Chondrocyte (in vitro differentiated cells): ENCODE measurements around the gene GAS7. TPM values are rescaled to one million over a fixed set of nuclear protein-coding genes. Genes with fewer than 3 reads are reported as not detected.

Experiments used
- DNase-seq: peaks from one replicate; pipeline ENCODE4 v3.0.0; 2021; ENCODE audit warnings: mixed read lengths, low spot score
- H3K27ac Mint-ChIP-seq: one replicate; pipeline ENCODE4 v1.8.0; 2021; ENCODE audit warnings: mild to moderate bottlenecking, moderate library complexity, mixed read lengths; ENCODE audit not compliant: unreplicated experiment
- H3K27me3 Mint-ChIP-seq: 2 replicates; pipeline ENCODE4 v1.8.0; 2021; ENCODE audit warnings: low read depth, mixed read lengths
- H3K36me3 Mint-ChIP-seq: 2 replicates; pipeline ENCODE4 v1.8.0; 2021; ENCODE audit warnings: low read depth, mixed read lengths
- H3K4me1 Mint-ChIP-seq: 2 replicates; pipeline ENCODE4 v1.8.0; 2021; ENCODE audit warnings: low read depth, mild to moderate bottlenecking, mixed read lengths
- H3K4me3 Mint-ChIP-seq: one replicate; pipeline ENCODE4 v1.8.0; 2021; ENCODE audit warnings: mild to moderate bottlenecking, moderate library complexity, mixed read lengths; ENCODE audit not compliant: unreplicated experiment
- H3K9me3 Mint-ChIP-seq: 2 replicates; pipeline ENCODE4 v1.8.0; 2021; ENCODE audit warnings: low read depth, mixed read lengths
- CTCF ChIP-seq: fragments of 200-600 bp; sonication (generic); IDR thresholded peaks from 2 replicates; pipeline ENCODE4 v1.5.0; 2021; ENCODE audit warnings: antibody characterized with exemption, mild to moderate bottlenecking, moderate library complexity
- total RNA-seq: library from RNA; stranded (reverse); gene quantifications from 3 replicates; pipeline ENCODE4 v1.2.1, GENCODE V29; 2021

Gene GAS7
- total RNA-seq, 1 donor from 2014 or later, result 6.9 TPM

GRCh38 chr17:10210151-10210574 is 11.8 kb upstream of the GAS7 start:
- Mint-ChIP-seq H3K4me3 (no peak overlapping the region), H3K4me1 (peaks cover 28% of the 10 kb centered on the region), H3K9me3 (peaks cover 4% of the 10 kb centered on the region), H3K27me3 (no peaks in the 10 kb centered on the region), H3K27ac (peak overlapping the region; percentile 93), H3K36me3 (no peaks in the 10 kb centered on the region)
- DNase-seq, result no peak
- no peak for TF ChIP-seq CTCF

GRCh38 chr17:10208604-10209193 is 10.3 kb upstream of the GAS7 start:
- TF ChIP-seq CTCF, result no peak
- DNase-seq, result no peak
- Mint-ChIP-seq H3K4me3 (no peak overlapping the region), H3K27ac (peak overlapping the region; percentile 55), H3K27me3 (no peaks in the 10 kb centered on the region), H3K36me3 (peaks cover 4% of the 10 kb centered on the region), H3K9me3 (peaks cover 9% of the 10 kb centered on the region), H3K4me1 (peaks cover 28% of the 10 kb centered on the region)

GRCh38 chr17:10207153-10207552 is 8.7 kb upstream of the GAS7 start:
- no peaks in the 10 kb centered on the region for H3K27me3 Mint-ChIP-seq
- H3K27ac Mint-ChIP-seq, result no peak overlapping the region
- peaks cover 11% of the 10 kb centered on the region for H3K9me3 Mint-ChIP-seq
- no peak overlapping the region for H3K4me3 Mint-ChIP-seq
- peaks cover 28% of the 10 kb centered on the region for H3K4me1 Mint-ChIP-seq
- no peak for TF ChIP-seq CTCF
- peaks cover 4% of the 10 kb centered on the region for H3K36me3 Mint-ChIP-seq
- DNase-seq, result peak; percentile 8

GRCh38 chr17:10205549-10206185 is 7.3 kb upstream of the GAS7 start:
- H3K9me3 Mint-ChIP-seq, result peaks cover 11% of the 10 kb centered on the region
- H3K36me3 Mint-ChIP-seq, result peaks cover 4% of the 10 kb centered on the region
- no peak for TF ChIP-seq CTCF
- H3K4me3 Mint-ChIP-seq, result no peak overlapping the region
- peaks cover 25% of the 10 kb centered on the region for H3K4me1 Mint-ChIP-seq
- DNase-seq, result no peak
- H3K27ac Mint-ChIP-seq, result no peak overlapping the region
- peaks cover 7% of the 10 kb centered on the region for H3K27me3 Mint-ChIP-seq

GRCh38 chr17:10201680-10202079 is 3.3 kb upstream of the GAS7 start:
- Mint-ChIP-seq H3K27me3 (peaks cover 15% of the 10 kb centered on the region), H3K27ac (no peak overlapping the region), H3K4me3 (no peak overlapping the region), H3K36me3 (peaks cover 4% of the 10 kb centered on the region), H3K4me1 (peaks cover 8% of the 10 kb centered on the region), H3K9me3 (peaks cover 11% of the 10 kb centered on the region)
- DNase-seq, result no peak
- TF ChIP-seq CTCF, result no peak
